Sciatic nerve (tissue), 2 donors: ENCODE measurements around the gene ARF1. TPM values are rescaled to one million over a fixed set of nuclear protein-coding genes. Genes with fewer than 3 reads are reported as not detected.

Experiments used
- ATAC-seq: fragments of 200-7000 bp; cut with Tn5 transposase; one replicate; pipeline ENCODE4 v1.9.1; 2020; ENCODE audit warnings: mild to moderate bottlenecking, moderate library complexity
- DNase-seq: peaks from one replicate; pipeline ENCODE4 v3.0.0-alpha.2; 2020; ENCODE audit warnings: low spot score
- intact Hi-C: fragments of 100-400 bp; cut with DNase I; formaldehyde crosslinking; loops from one replicate; pipeline ENCODE4 v1.14.2; 2022
- total RNA-seq: library from RNA; stranded (reverse); fragmentation: NEBNext Ultra II Directional; extraction: Animal tissue kit (Norgen Biotek cat#: 25700); gene quantifications from one replicate; pipeline ENCODE4 v1.2.1, GENCODE V29; 2021
- donor health status: DM: no; HTN: no; CAD: no.
- donor health status: DM: no; HTN: no; CAD: no.

ARF1 gene
- total RNA-seq, 1 donor from 2014 or later = 251 TPM

- peak; percentile 85 for DNase-seq
- ATAC-seq = peak; percentile 0
- intact Hi-C loops = no loop called here
These were observed 686 bp downstream of the ARF1 start for GRCh38 chr1:228082918-228083870.

- DNase-seq (no peak), ATAC-seq (peak; percentile 22)
- intact Hi-C loops = no loop called here
These were observed 1.4 kb downstream of the ARF1 start for GRCh38 chr1:228083871-228084278.

GRCh38 chr1:228084325-228084724 lies 1.8 kb downstream of the ARF1 start:
- ATAC-seq (no peak), DNase-seq (no peak)
- intact Hi-C loops = no loop called here

DNA sequence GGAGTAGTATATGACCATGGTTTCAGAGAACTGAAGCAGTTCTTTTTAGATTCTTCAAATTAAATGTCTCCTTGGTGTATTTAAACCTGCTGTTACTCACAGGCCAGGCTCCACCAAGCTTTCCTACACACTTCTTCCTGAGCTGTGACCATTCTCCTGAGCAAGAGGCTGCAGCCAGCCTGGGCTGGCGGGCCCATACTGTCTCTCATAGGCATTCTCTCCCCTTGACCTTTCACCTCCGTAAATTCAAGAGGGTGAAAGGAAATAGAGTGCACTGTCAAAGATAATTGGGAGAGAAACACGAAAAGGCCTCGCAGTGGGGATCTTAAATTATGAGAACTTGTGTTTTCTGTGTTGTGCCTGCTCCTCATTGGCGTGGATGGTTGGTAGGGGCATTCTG lies 2.3 kb downstream of the ARF1 start:
- no peak for ATAC-seq
- no peak for DNase-seq
- intact Hi-C loops = loop anchor here (5.0 kb wide), 1 partner anchor 588 kb away; no protein-coding TSS in a partner anchor

GRCh38 chr1:228085287-228085951 lies 2.9 kb downstream of the ARF1 start:
- intact Hi-C loops = loop anchor here (5.0 kb wide), 1 partner anchor 587 kb away; no protein-coding TSS in a partner anchor
- ATAC-seq (no peak), DNase-seq (no peak)

GRCh38 chr1:228087771-228088251 lies 5.3 kb downstream of the ARF1 start:
- intact Hi-C loops = loop anchor here (5.0 kb wide), 1 partner anchor 584 kb away; no protein-coding TSS in a partner anchor
- DNase-seq (no peak), ATAC-seq (no peak)

DNA sequence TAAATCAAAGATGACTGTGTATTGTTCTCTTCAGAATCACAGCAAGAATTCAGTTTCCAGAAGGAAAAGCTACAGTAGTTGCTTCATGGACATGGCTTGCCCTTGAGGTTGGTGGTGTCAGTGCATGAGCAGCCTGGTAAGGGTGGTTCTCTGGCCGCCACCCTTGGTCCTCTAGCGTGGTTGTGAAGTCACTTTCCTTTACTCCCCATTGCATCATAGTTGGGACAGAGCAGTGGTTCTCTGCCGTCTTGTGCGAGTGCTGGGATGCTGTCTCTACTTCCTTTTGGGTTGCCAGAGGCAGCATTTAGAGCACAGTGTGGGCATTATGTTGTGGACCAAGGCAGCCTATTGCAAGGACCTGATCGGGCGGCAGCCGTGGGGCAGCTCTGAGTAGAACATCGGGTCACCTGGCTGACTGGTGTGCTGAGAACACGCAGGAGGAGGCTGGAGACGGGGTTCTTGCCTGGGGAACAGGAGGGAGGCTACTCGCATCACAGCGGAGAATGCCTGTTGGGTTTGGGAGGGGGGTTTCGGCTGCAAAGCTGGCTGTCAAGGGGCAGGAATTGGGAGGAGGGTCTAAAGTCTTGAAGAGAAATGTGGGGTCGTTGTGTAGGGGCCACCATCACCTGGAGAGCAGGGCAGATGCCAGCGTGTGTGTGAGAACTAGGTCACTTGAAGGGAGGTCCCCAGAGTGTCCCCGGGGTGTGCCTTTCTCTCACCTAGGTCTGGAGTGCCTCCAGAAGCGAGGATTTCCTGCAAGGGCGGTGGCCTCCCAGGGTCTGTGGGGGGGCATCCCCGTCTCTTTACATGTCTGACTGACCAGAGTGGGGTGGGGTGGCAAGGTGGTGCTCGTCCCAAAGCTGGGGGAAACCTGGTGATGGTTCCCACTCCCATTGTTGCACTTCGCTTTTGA lies 6.3 kb downstream of the ARF1 start:
- intact Hi-C loops = loop anchor here (5.0 kb wide), 1 partner anchor 583 kb away; no protein-coding TSS in a partner anchor

GRCh38 chr1:228089519-228090380 lies 7.2 kb downstream of the ARF1 start:
- ATAC-seq (peak; percentile 12), DNase-seq (peak; percentile 51)
- intact Hi-C loops = loop anchor here (5.0 kb wide), 1 partner anchor 583 kb away; no protein-coding TSS in a partner anchor

More for the DNA sequence above, 6.3 kb downstream of the ARF1 start:
- no peak for ATAC-seq
- DNase-seq = peak; percentile 58

DNA sequence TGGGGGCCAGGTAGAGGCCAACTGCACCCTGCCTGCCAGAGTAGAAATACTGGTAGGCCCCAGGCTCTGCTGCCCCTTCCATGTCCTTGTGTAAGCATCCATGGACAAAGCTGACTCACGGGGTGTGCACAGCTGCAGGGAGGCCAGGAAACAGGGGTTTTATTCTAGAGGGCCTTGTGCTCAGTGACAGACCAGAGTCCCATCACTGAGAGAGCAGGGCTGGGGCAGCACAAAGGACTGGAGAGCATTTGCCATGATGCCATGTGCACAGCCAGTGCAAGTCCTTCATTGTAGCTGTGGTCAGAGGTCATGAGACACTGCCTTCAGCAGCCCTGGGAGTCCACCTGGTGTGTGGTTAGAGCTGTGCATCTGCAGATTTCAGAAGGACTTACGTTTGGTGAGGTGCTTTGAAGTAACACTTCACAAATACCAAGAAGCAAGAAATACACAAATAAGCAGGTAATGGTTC lies 8.1 kb downstream of the ARF1 start:
- ATAC-seq (no peak), DNase-seq (no peak)

DNA sequence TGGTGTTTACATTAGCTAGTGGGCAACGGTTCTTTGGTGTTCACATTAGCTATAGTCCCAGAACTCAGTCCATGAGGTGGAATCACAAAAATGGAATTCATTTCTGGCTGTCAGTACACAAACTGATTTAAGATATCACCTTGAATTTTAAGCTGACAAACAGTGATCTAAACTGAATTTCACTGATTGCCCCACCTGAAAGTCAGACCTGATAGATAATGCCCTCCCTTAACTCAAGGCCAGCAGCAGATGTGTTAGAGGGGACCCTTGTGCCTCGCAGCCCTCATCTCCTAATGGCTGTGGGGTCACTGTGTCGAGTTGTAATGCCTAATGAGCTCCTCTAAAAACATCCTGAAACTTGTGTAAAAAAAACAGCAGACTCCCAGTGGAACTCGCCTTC lies 8.6 kb downstream of the ARF1 start:
- DNase-seq (no peak), ATAC-seq (no peak)
- intact Hi-C loops = no loop called here

More for the DNA sequence above, 8.1 kb downstream of the ARF1 start:
- intact Hi-C loops = no loop called here

- ATAC-seq (no peak), DNase-seq (no peak)
- intact Hi-C loops = no loop called here
These were observed 10.0 kb downstream of the ARF1 start for GRCh38 chr1:228092342-228093049.

DNA sequence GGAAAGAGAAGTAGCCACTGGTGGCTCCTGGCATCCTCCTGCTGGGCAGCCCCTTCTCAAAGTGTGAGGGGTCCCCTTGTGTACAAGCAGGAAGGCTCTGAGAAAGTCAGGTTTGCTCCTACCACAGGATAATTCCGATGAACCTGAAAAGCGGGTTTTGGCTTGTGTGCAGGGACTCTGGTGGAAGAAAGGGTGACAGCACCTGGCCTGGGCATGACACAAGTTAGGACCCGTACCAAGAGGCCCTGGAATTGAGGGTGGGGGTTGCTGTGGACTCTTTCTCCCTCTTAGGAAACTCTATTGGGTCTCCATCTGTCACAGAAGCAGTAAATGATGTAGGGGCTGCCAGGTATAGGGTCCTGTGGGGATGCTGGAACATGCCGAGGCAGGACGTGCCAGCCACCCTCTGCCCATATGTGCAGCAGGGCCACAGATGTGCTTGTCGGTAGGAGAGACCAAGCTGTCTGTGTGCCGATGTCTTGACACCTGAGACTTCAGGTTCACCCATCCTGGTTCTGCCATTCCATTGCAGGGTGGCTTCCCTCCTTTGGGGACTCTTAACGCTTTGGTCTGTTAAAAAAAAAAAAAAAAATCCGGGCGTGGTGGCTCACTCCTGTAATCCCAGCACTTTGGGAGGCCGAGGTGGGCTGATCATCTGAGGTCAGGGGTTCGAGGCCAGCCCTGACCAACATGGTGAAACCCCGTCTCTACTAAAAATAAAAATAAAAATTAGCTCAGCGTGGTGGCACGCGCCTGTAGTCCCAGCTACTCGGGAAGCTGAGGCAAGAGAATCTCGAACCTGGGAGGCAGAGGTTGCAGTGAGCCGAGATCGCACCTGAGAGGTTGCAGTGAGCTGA lies 10.8 kb downstream of the ARF1 start:
- DNase-seq (no peak), ATAC-seq (no peak)
- intact Hi-C loops = no loop called here

DNA sequence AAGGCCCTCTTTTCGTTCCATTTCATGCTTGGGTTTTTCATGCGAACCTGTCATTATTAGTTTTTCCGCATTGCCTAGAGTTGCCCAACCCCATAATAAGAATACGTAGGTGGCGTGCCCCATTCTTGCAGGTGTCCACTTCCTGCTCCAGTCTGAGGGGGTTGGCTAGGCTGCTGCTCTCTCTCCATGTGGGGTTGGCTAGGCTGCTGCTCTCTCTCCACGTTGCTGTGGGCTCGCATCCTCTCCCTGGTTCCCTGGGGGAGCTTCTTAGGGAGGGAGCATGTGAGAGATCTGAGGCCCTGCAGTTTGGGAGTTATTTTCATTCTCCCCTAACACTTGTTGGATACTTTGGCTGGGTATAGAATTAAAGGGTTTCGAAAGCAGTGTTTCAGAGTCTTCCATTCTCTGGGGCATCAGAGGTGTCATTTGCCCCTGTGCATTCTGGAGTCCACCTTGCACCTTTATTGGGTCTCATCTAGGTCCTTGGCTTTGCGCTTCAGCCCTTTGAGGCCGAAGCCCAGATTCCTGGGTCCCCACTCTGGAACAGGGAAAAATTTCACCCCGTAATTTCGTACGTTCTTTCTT lies 12.0 kb downstream of the ARF1 start:
- no peak for ATAC-seq
- no peak for DNase-seq
- intact Hi-C loops = no loop called here

DNA sequence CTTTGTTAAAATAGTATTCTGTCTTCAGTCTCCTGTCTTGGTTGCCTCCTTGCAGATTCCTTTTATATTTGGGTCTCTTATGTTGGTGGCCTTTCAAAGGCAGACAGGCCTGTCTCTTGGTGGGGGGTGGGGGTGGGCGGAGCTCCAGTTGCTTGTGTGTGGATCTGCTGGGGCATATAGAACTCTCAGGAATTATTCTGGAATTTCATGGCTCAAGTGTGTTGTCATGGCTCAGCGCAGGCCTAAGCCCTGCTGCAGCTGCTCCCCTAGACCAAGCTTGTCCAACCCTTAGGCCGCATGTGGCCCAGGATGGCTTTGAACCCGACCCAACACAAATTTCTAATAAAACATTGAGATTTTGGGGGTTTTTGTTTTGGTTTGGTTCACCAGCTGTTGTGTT lies 12.7 kb downstream of the ARF1 start:
- DNase-seq (no peak), ATAC-seq (no peak)
- intact Hi-C loops = no loop called here

DNA sequence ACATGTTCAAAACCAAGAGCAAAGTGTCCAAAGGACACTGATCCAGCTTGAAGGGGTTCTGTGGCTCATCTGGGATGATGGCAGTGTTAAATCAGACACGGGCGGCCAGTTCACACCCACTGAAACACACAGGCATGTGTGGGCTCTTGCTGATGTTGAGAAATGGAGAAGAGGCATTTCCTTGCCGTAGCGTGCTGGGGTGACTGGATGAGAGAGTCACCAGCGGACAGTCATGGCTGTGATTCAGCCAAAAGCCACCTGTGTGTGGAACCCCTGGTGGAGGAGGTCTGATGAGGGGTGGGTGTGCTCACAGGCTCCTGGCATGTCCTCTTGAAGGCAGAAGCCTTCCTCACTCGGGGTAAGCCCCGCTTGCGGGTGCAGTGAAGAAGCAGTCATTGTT lies 13.4 kb downstream of the ARF1 start:
- ATAC-seq (no peak), DNase-seq (no peak)
- intact Hi-C loops = no loop called here
